ENCODE measurements around the gene DCAF5. TPM values are rescaled to one million over a fixed set of nuclear protein-coding genes. Genes with fewer than 3 reads are reported as not detected.

Gene DCAF5
- polyA plus RNA-seq, 4 donors = 51.4 to 69.6 (median 57.3) TPM

- DNase-seq (ENCODE audit: low read depth in 4 of 4, low spot score in 2 of 4) = no peak
Observed at GRCh38 chr14:69149461-69150244, 3.3 kb downstream of the DCAF5 start.

- peak in 1 of 4 donors; percentile 12 for DNase-seq (ENCODE audit: low read depth in 4 of 4, low spot score in 2 of 4)
Observed at GRCh38 chr14:69142101-69142500, 10.8 kb downstream of the DCAF5 start.

- no peak for DNase-seq (ENCODE audit: low read depth in 4 of 4, low spot score in 2 of 4)
Observed at GRCh38 chr14:69141550-69141949, 11.4 kb downstream of the DCAF5 start.

- no peak for DNase-seq (ENCODE audit: low read depth in 4 of 4, low spot score in 2 of 4)
Observed at GRCh38 chr14:69139743-69140142, 13.2 kb downstream of the DCAF5 start.

- DNase-seq (ENCODE audit: low read depth in 4 of 4, low spot score in 2 of 4) = no peak
Observed at GRCh38 chr14:69137843-69138535, 14.9 kb downstream of the DCAF5 start.

GRCh38 chr14:69137416-69137815 lies 15.5 kb downstream of the DCAF5 start:
- no peak for DNase-seq (ENCODE audit: low read depth in 4 of 4, low spot score in 2 of 4)

GRCh38 chr14:69135133-69135532 lies 17.8 kb downstream of the DCAF5 start:
- DNase-seq (ENCODE audit: low read depth in 4 of 4, low spot score in 2 of 4) = no peak

- no peak for DNase-seq (ENCODE audit: low read depth in 4 of 4, low spot score in 2 of 4)
Observed at GRCh38 chr14:69133206-69134125, 19.5 kb downstream of the DCAF5 start.

- DNase-seq (ENCODE audit: low read depth in 4 of 4, low spot score in 2 of 4) = no peak
Observed at GRCh38 chr14:69132513-69133181, 20.3 kb downstream of the DCAF5 start.

GRCh38 chr14:69131176-69131575 lies 21.7 kb downstream of the DCAF5 start:
- no peak for DNase-seq (ENCODE audit: low read depth in 4 of 4, low spot score in 2 of 4)

- peak in 1 of 4 donors; percentile 71 for DNase-seq (ENCODE audit: low read depth in 4 of 4, low spot score in 2 of 4)
Observed at GRCh38 chr14:69129264-69129880, 23.5 kb downstream of the DCAF5 start.

GRCh38 chr14:69118305-69118704 lies 34.6 kb downstream of the DCAF5 start:
- no peak for DNase-seq (ENCODE audit: low read depth in 4 of 4, low spot score in 2 of 4)

- no peak for DNase-seq (ENCODE audit: low read depth in 4 of 4, low spot score in 2 of 4)
Observed at GRCh38 chr14:69117020-69117767, 35.7 kb downstream of the DCAF5 start.

- no peak for DNase-seq (ENCODE audit: low read depth in 4 of 4, low spot score in 2 of 4)
Observed at GRCh38 chr14:69115407-69116185, 37.3 kb downstream of the DCAF5 start.

GRCh38 chr14:69114763-69115162 lies 38.2 kb downstream of the DCAF5 start:
- DNase-seq (ENCODE audit: low read depth in 4 of 4, low spot score in 2 of 4) = no peak

GRCh38 chr14:69108358-69108757 lies 44.6 kb downstream of the DCAF5 start:
- DNase-seq (ENCODE audit: low read depth in 4 of 4, low spot score in 2 of 4) = no peak

- DNase-seq (ENCODE audit: low read depth in 4 of 4, low spot score in 2 of 4) = peak in 1 of 4 donors; percentile 54
Observed at GRCh38 chr14:69107407-69108003, 45.4 kb downstream of the DCAF5 start.

GRCh38 chr14:69106451-69106850 lies 46.5 kb downstream of the DCAF5 start:
- no peak for DNase-seq (ENCODE audit: low read depth in 4 of 4, low spot score in 2 of 4)
